GM06990 (cell line): Measurements from ENCODE around the gene AGPS.
"Not testable (repeated sequence)": the region's sequence is repeated elsewhere in the genome, so short reads cannot be mapped to it uniquely, and the experiment has no call there.

Source experiments
- DNase-seq: peaks from one replicate; pipeline ENCODE4 v3.0.0-alpha.2; 2011; ENCODE audit not compliant: insufficient read length; ENCODE audit errors: extremely low read depth
- H3K27me3 ChIP-seq: replicated peaks from 2 replicates; pipeline ENCODE4 v1.6.0; 2011; ENCODE audit warnings: low read length; ENCODE audit not compliant: control insufficient read depth, insufficient read depth
- H3K36me3 ChIP-seq: 2 replicates; pipeline ENCODE4 v1.5.1; 2011; ENCODE audit warnings: low read length; ENCODE audit not compliant: control insufficient read depth, insufficient read depth
- H3K4me3 ChIP-seq: replicated peaks from 2 replicates; pipeline ENCODE4 v1.5.1; 2011; ENCODE audit warnings: low read depth, mild to moderate bottlenecking, control low read depth, low read length
- CTCF ChIP-seq: IDR thresholded peaks from 2 replicates; pipeline ENCODE4 v1.5.1; 2011; ENCODE audit warnings: low read length, control low read depth, mild to moderate bottlenecking, inconsistent platforms; ENCODE audit not compliant: insufficient read depth, poor library complexity, severe bottlenecking

The AGPS gene

DNA sequence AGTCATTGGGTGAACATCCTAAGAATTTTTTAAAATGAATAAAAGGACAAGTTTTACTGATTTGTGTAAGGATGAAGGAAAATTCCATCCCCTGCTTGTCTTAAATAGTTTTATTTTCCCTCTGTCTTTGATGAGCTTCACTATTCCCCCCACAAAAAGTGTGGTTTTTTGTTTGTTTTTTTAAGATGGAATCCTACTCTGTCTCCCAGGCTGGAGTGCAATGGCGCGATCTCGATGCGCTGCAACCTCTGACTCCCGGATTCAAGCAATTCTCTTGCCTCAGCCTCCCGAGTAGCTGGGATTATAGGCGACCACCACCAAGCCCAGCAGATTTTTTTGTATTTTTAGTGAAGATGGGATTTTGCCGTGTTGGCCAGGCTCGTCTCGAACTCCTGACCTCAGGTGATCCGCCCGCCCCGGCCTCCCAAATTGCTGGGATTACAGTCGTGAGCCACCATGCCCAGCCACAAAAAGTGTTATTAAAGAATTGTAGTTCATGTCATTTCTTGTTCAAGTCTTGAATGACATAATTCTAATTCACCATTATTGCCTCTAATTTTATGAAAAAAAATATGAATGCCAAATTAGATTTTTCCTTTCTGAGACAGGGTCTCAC lies 91.7 kb downstream of the AGPS start:
- no peak overlapping the region for H3K4me3 ChIP-seq
- no peak for TF ChIP-seq CTCF
- no peaks in the 10 kb centered on the region for H3K36me3 ChIP-seq
- H3K27me3 ChIP-seq, result no peaks in the 10 kb centered on the region
- DNase-seq, result no peak

- not testable (repeated sequence) for H3K4me3 ChIP-seq
Measured at GRCh38 chr2:177485657-177486056, 93.1 kb downstream of the AGPS start.

DNA sequence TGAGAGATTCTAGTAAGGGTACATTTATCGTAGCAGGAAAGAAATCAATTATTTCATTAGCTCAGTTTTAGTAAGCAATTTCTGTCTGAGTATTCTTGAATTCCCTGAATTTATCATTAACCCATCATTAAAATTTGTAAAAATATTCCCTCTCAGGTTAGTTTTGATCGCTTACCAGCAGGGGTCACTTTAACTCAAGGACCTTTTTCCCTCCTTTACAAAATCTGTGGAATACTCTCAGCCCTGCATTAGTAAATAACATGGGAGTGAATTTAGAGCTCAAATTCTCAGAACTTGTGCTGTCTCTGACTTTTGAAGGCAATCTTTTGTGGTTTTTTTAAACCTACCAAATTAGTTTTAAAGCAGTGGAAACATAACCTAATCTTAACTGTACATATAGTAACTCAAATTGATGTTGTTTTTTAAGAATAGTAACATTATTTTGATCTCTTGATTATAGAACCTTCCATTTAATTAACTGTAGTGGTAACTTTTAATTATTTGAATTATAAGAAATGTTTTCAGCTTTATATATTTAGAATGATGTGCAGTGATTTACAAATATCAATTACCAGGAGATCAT lies 97.2 kb downstream of the AGPS start:
- no peaks in the 10 kb centered on the region for H3K36me3 ChIP-seq
- H3K4me3 ChIP-seq, result no peak overlapping the region
- TF ChIP-seq CTCF, result peak; percentile 57
- H3K27me3 ChIP-seq, result no peaks in the 10 kb centered on the region
- DNase-seq, result no peak

More at GRCh38 chr2:177485657-177486056, 93.1 kb downstream of the AGPS start:
- H3K27me3 ChIP-seq, DNase-seq, H3K36me3 ChIP-seq: not testable (repeated sequence)

GRCh38 chr2:177495945-177496344 lies 103.4 kb downstream of the AGPS start:
- Histone ChIP-seq H3K27me3 (no peaks in the 10 kb centered on the region), H3K4me3 (no peak overlapping the region), H3K36me3 (no peaks in the 10 kb centered on the region)
- no peak for DNase-seq
- no peak for TF ChIP-seq CTCF

DNA sequence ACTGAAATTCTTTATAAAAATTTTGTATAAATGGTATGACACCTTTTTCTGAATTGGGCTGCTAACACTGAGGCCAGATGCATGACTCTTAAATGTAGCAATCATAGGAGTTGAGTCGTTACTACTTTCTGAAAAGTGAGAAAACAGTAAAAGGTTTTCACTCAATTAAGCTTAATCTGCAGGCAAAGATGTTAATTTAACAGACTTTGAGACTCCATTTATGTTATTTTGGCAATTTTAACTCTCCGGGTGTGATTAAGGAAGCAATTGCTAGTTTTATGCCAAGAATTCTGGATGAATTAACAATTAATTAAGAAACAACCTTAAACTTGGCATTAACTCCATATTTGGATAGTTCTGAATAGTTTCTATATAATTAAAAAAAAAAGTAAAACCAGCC lies 104.3 kb downstream of the AGPS start:
- no peaks in the 10 kb centered on the region for H3K36me3 ChIP-seq

GRCh38 chr2:177501186-177501585 lies 108.6 kb downstream of the AGPS start:
- no peak for TF ChIP-seq CTCF
- DNase-seq, result no peak
- Histone ChIP-seq H3K4me3 (no peak overlapping the region), H3K27me3 (no peaks in the 10 kb centered on the region), H3K36me3 (no peaks in the 10 kb centered on the region)

More for the DNA sequence above, 104.3 kb downstream of the AGPS start:
- Histone ChIP-seq H3K4me3 (no peak overlapping the region), H3K27me3 (no peaks in the 10 kb centered on the region)
- no peak for TF ChIP-seq CTCF
- DNase-seq, result no peak
